ENCODE measurements around the gene MRPL49. TPM values are rescaled to one million over a fixed set of nuclear protein-coding genes. Genes with fewer than 3 reads are reported as not detected.
A peak's percentile ranks its signal among the peaks of the same experiment; 100 is the strongest.

Gene MRPL49
- total and polyA plus RNA-seq, 2 of the 13 experiments (the other 11 are each of a cell fraction or from before 2014, with no cell fraction given), result 39.2 to 53.3 TPM

DNA sequence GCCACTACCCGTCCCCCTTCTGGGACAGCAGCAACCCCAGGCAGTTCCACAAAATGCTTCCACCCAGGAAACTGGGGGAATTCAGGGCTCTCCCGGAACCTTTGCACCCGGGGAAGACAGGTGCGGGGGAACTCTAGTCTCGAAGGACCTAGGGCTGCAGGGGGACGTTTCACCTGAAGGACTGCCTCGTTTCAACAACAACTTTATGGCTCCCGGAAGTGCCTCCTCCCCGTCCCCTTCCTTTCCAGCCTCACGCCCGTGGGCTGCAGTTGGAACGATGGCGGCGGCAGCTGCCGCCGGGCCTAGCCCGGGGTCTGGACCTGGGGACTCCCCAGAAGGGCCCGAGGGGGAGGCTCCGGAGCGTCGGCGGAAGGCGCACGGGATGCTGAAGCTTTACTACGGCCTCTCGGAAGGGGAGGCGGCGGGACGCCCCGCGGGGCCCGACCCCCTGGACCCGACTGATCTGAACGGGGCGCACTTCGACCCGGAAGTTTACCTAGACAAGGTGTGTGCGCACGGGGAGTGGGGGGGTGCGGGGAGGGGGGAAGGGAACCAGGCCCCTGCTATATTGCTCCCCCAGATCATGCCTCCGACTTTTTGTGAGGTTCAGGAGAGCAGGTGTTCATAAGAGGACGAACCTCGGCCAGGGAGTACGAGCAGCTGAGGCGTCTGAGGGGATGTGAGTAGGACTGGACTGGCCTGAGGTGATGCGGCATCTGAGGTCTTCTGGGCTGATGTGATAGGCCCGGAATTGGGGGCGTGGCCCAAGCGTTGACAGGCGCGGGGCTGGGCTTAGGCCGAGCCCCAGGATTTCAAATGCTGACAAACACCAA lies 25.9 kb upstream of the MRPL49 start, which contains the start of gene VPS51 (continued):
- TF ChIP-seq, protein P1, sequence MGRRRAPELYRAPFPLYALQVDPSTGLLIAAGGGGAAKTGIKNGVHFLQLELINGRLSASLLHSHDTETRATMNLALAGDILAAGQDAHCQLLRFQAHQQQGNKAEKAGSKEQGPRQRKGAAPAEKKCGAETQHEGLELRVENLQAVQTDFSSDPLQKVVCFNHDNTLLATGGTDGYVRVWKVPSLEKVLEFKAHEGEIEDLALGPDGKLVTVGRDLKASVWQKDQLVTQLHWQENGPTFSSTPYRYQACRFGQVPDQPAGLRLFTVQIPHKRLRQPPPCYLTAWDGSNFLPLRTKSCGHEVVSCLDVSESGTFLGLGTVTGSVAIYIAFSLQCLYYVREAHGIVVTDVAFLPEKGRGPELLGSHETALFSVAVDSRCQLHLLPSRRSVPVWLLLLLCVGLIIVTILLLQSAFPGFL (CRISPR knock-in tag; IDR thresholded peaks at IDR 0.05), result no peak
- TF ChIP-seq, protein P2, sequence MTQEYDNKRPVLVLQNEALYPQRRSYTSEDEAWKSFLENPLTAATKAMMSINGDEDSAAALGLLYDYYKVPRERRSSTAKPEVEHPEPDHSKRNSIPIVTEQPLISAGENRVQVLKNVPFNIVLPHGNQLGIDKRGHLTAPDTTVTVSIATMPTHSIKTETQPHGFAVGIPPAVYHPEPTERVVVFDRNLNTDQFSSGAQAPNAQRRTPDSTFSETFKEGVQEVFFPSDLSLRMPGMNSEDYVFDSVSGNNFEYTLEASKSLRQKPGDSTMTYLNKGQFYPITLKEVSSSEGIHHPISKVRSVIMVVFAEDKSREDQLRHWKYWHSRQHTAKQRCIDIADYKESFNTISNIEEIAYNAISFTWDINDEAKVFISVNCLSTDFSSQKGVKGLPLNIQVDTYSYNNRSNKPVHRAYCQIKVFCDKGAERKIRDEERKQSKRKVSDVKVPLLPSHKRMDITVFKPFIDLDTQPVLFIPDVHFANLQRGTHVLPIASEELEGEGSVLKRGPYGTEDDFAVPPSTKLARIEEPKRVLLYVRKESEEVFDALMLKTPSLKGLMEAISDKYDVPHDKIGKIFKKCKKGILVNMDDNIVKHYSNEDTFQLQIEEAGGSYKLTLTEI (CRISPR knock-in tag; conservative IDR thresholded peaks at IDR 0.05), result no peak
- TF ChIP-seq ARNT2 (CRISPR knock-in tag; IDR thresholded peaks at IDR 0.05; ENCODE audit: low read depth) (no peak), FOXJ3 (CRISPR knock-in tag; IDR thresholded peaks at IDR 0.05; ENCODE audit: borderline replicate concordance) (no peak; the same call in 1 of the 2 replicates), GATA4 (IDR thresholded peaks at IDR 0.05; ENCODE audit: borderline replicate concordance, low read depth) (peak; percentile 62; the same call in 1 of the 2 replicates), ZSCAN20 (CRISPR knock-in tag; IDR thresholded peaks at IDR 0.05; ENCODE audit: borderline replicate concordance) (no peak), SAP130 (CRISPR knock-in tag; IDR thresholded peaks at IDR 0.05; ENCODE audit: low read depth) (peak; percentile 89), HMGA1 (CRISPR knock-in tag; conservative IDR thresholded peaks at IDR 0.05) (no peak), TP53 (CRISPR knock-in tag; conservative IDR thresholded peaks at IDR 0.05) (peak; percentile 67; the same call in 1 of the 2 replicates), ZNF10 (CRISPR knock-in tag; IDR thresholded peaks at IDR 0.05; ENCODE audit: borderline replicate concordance, low read depth) (no peak), MAFK (conservative IDR thresholded peaks at IDR 0.05 in 1 of 2, IDR thresholded peaks at IDR 0.05 in 1 of 2; ENCODE audit: low read length in 2 of 2) (no peak), ZNF30 (CRISPR knock-in tag; IDR thresholded peaks at IDR 0.05) (no peak), ZNF484 (CRISPR knock-in tag; IDR thresholded peaks at IDR 0.05; ENCODE audit: borderline replicate concordance, low read depth) (no peak)
- TF ChIP-seq, protein P3, sequence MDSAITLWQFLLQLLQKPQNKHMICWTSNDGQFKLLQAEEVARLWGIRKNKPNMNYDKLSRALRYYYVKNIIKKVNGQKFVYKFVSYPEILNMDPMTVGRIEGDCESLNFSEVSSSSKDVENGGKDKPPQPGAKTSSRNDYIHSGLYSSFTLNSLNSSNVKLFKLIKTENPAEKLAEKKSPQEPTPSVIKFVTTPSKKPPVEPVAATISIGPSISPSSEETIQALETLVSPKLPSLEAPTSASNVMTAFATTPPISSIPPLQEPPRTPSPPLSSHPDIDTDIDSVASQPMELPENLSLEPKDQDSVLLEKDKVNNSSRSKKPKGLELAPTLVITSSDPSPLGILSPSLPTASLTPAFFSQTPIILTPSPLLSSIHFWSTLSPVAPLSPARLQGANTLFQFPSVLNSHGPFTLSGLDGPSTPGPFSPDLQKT (CRISPR knock-in tag; IDR thresholded peaks at IDR 0.05; ENCODE audit: borderline replicate concordance), result no peak; the same call in 1 of the 2 replicates
- TF ChIP-seq, protein P4, sequence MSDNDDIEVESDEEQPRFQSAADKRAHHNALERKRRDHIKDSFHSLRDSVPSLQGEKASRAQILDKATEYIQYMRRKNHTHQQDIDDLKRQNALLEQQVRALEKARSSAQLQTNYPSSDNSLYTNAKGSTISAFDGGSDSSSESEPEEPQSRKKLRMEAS (IDR thresholded peaks at IDR 0.05), result peak; percentile 81
- TF ChIP-seq, protein P5, sequence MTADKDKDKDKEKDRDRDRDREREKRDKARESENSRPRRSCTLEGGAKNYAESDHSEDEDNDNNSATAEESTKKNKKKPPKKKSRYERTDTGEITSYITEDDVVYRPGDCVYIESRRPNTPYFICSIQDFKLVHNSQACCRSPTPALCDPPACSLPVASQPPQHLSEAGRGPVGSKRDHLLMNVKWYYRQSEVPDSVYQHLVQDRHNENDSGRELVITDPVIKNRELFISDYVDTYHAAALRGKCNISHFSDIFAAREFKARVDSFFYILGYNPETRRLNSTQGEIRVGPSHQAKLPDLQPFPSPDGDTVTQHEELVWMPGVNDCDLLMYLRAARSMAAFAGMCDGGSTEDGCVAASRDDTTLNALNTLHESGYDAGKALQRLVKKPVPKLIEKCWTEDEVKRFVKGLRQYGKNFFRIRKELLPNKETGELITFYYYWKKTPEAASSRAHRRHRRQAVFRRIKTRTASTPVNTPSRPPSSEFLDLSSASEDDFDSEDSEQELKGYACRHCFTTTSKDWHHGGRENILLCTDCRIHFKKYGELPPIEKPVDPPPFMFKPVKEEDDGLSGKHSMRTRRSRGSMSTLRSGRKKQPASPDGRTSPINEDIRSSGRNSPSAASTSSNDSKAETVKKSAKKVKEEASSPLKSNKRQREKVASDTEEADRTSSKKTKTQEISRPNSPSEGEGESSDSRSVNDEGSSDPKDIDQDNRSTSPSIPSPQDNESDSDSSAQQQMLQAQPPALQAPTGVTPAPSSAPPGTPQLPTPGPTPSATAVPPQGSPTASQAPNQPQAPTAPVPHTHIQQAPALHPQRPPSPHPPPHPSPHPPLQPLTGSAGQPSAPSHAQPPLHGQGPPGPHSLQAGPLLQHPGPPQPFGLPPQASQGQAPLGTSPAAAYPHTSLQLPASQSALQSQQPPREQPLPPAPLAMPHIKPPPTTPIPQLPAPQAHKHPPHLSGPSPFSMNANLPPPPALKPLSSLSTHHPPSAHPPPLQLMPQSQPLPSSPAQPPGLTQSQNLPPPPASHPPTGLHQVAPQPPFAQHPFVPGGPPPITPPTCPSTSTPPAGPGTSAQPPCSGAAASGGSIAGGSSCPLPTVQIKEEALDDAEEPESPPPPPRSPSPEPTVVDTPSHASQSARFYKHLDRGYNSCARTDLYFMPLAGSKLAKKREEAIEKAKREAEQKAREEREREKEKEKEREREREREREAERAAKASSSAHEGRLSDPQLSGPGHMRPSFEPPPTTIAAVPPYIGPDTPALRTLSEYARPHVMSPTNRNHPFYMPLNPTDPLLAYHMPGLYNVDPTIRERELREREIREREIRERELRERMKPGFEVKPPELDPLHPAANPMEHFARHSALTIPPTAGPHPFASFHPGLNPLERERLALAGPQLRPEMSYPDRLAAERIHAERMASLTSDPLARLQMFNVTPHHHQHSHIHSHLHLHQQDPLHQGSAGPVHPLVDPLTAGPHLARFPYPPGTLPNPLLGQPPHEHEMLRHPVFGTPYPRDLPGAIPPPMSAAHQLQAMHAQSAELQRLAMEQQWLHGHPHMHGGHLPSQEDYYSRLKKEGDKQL (CRISPR knock-in tag; IDR thresholded peaks at IDR 0.05; ENCODE audit: low read depth), result peak; percentile 64; the same call in 1 of the 2 replicates
- TF ChIP-seq, protein P6, sequence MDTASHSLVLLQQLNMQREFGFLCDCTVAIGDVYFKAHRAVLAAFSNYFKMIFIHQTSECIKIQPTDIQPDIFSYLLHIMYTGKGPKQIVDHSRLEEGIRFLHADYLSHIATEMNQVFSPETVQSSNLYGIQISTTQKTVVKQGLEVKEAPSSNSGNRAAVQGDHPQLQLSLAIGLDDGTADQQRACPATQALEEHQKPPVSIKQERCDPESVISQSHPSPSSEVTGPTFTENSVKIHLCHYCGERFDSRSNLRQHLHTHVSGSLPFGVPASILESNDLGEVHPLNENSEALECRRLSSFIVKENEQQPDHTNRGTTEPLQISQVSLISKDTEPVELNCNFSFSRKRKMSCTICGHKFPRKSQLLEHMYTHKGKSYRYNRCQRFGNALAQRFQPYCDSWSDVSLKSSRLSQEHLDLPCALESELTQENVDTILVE (CRISPR knock-in tag; IDR thresholded peaks at IDR 0.05), result peak; percentile 97

All from HepG2 (cell line).